Limb (tissue), 2 donors: ENCODE data around the gene EEF2KMT.
"Not testable (repeated sequence)": the region's sequence is repeated elsewhere in the genome, so short reads cannot be mapped to it uniquely, and the experiment has no call there.

Experiments used
- DNase-seq, 2 donors: peaks; one replicate each; pipeline ENCODE4 v3.0.0-alpha.2; 2016; ENCODE audit errors: extremely low spot score in 2 of 2

EEF2KMT gene, protein sequence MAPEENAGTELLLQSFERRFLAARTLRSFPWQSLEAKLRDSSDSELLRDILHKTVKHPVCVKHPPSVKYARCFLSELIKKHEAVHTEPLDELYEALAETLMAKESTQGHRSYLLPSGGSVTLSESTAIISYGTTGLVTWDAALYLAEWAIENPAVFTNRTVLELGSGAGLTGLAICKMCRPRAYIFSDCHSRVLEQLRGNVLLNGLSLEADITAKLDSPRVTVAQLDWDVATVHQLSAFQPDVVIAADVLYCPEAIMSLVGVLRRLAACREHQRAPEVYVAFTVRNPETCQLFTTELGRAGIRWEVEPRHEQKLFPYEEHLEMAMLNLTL

DNA sequence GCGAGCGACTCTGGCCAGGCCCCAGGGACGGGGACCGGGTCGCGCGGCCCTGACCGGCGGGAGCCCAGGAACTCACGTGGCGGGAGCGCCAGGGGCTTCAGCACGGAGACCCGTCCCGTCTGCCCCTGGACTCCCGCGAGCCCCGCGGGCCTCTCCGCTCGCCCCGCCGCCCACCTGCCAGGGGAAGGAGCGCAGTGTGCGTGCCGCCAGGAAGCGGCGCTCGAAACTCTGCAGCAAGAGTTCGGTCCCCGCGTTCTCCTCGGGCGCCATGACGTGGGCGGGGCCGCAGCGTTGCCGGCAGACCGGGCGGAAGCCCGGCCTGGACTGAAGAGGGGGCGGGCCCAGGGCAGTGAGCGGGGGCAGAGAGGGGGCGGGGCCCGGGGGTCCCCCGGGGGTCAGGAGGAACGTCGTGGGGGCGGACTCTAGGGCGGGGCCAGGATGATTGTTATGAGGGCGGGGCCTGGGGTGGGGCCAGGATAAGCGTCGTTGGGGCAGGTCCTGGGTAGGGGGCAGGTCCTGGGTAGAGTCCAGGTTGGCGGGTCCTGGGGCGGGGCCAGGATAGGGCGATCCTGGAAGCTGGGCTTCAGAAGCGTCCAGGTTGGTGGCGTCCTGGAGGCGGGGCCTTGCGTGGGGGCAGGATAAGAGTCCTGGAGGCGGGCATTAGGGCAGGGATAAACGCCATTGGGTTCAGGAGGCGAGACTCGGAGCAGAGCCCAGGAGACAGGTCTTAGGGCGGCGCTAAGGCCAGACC lies at the start of gene EEF2KMT:
EEF2KMT (minus strand) TSS at position 326 of the 751 bp plus-strand sequence; CDS start at position 270, 56 bp downstream.
- peak; percentile 97 to 99 for DNase-seq

DNA sequence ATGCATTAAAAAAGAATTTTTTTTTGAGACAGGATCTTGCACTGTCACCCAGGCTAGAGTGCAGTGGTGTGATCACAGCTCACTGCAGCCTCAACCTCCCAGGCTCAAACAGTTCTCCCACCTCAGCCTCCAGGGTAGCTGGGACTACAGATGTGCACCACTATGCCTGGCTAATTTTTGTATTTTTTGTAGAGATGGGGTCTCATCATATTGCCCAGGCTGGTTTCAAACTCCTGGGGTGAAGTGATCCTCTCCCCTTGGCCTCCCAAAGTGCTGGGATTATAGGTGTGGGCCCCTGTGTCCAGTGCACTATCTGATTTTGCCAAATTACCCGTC lies 47.0 kb upstream of the EEF2KMT start:
- not testable (repeated sequence) for DNase-seq

DNA sequence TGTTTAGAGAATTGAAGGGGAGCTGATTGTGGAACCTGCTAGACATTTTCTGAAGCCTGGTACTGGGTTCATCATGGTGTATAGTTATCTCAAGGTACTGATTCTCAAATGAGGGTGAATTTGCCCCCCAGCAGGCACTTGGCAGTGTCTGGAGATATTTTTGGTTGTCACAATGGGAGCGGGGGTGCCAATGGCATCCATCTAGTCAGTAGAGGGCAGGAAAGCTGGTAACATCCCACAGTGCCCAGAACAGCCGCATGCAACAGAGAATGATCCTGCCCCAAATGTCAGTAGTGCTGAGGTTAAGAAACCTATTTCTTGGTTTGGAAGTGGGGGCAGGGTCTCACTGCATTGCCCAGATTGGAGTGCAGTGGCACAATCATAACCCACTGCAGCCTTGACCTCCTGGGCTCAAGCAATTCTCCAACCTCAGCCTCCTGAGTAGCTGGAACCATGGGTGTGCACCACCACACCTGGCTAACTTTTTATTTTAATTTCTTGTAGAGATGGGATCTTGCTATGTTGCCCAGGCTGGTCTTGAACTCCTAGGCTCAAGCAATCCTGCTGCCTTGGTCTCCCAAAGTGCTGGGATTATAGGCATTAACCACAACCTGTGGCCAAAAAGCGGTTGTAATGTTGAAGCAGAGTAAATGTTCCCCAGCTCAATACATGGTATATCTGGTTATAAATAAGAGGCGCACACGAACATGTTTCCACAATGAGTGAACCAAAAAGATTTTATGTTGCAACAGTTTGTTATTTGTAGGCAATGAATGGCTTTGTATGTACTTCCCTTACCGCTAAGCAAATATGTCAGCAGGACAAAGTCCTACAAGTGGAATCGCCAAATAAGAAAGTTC lies 46.4 kb upstream of the EEF2KMT start:
- DNase-seq: no peak

DNA sequence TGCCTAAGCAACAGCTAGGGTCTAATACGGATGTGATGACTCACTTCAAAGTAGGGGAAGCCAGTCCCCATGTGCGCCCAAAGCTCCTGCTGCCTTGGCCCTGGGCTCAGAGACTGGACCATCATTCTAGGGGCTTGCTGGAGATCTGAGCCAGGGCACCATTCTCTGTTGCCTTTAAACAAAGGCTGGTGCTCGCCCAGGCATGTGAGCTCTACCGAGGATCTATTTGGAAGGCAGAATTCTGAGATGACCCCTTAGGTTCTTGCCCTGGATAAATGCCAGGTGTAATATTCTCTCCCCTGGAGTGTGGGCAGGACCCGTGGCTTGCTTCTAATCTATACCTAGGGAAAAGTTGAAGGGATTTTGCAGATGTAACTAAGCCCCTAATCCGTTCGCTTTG lies 42.6 kb upstream of the EEF2KMT start:
- not testable (repeated sequence) for DNase-seq

DNA sequence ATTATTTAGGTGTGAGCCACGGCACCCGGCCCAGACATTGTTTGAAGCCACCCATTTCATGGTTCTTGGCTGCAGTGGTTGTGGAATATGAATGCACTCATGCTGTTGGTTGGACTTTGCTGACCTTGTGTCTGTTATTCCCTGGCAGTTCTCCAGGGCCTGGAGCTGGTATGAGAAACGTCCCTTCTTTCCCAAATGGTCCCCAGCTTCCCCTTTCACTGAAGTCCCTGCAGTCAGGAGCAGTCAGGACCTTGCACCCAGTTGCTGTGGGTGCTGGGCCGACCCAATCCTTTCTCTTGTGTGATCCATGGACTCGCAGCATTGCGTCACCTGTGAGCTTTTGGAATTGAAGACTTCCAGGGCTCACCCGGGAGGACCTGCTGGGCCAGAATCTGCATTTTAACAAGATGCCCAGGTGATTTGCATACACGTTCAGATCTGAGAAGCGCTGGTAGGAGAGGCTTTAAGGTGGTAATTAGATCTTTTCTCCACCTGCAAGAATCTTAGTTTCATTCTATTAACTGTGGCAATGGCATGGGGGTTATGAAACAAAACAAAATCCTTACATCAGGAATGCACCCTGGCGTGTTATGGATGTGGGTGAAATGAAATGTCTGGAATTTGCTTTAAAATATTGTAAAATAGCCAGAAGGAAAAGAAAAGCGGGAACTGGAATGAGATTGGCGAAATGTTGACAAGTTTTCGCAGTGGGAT lies 37.3 kb upstream of the EEF2KMT start:
- DNase-seq: not testable (repeated sequence)

DNA sequence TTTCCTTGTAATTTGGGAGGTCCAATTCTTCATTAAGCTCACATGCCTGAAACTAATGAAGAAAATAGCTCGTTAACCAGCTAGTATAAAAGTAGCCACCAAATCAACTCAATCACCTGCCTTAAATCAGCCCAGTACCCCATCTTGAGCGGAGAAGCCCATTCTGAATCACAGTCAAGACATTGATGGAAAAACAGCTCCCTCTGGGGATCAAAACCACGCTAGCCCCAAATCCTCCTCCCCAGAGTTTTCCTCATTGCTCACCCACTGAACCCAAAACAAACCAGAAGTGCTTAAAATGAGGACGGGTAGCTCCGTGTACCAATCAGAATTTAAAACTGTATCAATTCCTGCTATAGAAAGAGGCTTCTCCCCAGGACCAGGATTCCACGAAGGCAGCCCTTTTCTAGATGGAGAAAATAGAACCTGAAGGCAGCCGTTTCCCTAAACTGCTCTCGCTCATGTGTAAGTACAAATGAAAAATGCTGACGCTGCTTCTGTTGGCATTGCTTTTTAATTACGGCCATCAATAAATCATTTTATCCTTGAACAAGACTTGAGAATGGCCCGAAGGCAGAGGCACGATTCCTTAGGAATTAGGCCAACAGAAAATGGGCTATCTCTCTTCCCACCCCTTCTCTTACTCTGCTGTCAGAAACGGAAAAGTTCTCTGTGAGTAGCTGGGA lies 35.5 kb upstream of the EEF2KMT start:
- DNase-seq: not testable (repeated sequence)

DNA sequence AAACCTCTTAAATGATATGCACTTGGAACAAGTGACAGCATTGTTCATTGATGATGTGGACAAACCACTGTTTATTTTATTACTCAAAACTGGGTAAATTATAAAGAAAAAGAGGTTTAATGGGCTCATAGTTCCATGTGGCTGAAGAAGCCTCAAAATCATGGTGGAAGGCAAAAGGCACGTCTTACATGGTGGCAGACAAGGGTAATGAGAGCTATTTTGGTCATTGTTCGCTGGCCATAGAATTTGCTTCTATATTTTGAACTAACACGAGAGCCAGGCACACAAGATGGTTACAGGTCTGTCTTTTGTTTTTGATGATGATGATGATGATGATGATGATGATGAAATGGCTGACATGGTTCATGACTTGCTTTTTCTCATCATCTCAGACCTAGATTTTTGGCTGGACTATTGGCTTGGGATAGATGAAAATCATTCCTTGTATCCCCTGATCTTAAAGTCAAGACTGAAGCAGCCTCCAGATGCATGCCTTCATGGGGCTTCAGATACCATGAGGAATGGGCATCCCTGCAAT lies 33.9 kb upstream of the EEF2KMT start:
- not testable (repeated sequence) for DNase-seq

DNA sequence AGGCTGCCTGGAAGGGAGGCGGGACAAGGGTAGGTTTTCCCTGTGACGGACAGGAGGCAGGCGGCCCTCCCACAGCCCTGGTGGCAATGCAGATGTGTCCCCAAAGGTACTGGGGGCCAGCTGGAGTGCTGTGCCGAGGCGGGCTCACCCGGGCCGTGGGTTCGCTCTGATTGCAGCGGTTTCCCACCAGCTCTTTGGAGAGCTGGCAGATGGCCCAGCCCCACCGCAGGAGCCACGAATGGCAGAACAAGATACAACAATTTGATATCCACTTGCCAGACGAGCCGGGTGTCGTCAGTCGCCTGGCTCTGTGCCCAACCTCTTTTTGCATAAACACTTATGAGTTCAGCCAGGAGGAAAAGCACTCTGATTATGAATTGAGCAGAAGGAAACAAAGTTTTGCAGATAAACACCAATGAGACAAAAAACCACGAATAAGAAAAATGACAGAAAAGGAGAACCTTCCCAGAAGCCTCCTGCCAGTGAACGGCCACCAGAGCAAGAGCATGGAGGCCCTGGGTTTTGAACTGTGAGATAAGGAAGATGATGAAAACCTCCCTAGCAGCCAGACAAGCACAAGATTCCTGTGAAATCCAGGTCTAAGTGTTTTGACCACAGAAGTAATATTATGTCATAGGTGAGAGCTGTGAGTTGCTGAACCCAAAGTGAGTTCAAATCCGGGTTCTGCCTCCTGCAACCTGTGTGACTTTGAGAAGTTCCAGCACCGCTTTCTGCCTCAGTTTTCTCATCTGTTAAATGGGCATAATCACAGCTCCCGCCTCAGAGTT lies 19.9 kb upstream of the EEF2KMT start:
- DNase-seq: peak; percentile 21 to 77

DNA sequence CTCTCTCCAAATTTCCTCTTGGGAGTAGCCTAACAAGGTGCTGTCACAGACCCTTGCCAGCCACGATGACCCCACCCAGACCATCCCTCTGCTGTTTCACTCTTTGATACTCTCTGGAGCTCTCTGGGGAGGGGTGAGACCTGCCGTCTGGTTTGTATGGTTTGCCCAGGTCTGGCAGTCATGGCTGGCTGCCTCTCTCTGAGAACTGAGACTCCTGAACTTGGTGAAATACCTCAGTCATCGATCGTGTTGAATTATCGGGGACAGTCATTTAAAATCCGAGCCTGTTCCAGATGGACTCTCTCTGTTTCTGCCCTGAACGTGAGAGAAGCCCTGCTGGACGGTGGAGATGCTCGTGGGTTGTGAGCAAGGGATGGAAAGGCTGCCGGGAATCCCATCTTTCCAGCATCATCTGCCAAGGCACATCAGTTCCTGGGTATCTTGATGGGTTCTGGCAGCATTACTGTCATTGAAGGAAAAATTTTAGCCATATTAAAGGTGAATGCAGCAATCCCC lies 19.2 kb upstream of the EEF2KMT start:
- DNase-seq: not testable (repeated sequence)

DNA sequence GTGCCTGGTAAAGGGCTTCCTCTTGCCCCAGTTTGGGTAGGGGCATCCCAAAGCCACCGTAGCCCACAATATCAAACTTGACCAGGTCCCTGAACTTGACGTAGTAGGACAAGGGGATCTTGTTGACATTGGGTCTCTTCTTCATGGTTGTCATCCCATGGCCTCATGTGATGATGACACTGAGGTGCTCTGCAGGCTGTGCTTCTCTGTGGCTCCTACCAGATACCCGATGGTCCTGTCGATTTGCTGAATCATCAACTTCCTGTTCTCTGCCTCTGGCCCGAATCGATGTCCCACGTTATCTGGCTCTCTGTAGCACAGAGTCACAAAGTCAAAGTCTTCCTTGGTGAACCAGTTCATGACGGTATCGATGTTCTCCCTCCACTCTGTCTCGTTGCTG lies 13.3 kb upstream of the EEF2KMT start:
- not testable (repeated sequence) for DNase-seq

DNA sequence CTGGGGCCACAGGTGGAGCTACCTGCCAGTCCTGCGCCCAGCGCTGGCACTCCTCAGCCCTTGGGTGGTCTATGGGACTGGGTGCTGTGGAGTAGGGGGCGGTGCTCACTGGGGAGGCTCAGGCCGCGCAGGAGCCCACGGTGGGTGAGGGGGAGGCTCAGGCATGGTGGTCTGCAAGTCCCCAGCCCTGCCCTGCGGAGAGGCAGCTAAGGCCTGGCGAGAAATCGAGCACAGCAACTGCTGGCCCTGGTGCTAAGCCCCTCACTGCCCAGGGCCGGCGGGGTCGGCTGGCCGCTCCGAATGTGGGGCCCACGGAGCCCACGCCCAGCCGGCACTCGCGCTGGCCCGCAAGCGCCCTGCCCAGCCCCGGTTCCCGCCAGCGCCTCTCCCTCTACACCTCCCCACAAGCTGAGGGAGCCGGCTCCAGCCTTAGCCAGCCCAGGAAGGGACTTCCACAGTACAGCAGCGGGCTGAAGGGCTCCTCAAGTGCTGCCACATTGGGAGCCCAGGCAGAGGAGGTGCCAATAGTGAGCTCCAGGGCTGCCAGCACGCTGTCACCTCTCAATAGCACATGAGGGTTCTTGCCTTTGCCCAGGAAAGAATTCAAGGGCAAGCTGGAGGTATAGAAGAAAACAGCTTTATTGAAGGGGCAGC lies 11.0 kb upstream of the EEF2KMT start:
- no peak for DNase-seq

DNA sequence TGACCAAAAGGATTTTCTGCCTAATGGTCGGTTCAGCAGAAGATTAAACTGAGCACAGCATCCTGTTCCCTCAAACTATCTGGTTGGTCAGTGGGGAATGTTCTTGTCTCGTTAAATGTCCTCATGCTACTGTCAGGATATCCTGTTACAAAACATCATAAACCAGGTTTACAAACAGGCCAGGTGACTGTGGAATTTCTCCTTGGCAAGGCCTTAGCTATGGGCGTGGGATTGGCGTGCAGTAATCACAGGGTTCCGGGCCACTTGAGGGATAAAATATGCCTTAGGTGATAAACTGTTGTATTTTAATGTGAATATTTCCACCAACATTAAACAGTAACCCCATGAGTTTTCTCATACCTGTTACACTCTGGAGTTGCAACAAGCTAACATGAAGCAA lies 7.4 kb upstream of the EEF2KMT start:
- DNase-seq: not testable (repeated sequence)

DNA sequence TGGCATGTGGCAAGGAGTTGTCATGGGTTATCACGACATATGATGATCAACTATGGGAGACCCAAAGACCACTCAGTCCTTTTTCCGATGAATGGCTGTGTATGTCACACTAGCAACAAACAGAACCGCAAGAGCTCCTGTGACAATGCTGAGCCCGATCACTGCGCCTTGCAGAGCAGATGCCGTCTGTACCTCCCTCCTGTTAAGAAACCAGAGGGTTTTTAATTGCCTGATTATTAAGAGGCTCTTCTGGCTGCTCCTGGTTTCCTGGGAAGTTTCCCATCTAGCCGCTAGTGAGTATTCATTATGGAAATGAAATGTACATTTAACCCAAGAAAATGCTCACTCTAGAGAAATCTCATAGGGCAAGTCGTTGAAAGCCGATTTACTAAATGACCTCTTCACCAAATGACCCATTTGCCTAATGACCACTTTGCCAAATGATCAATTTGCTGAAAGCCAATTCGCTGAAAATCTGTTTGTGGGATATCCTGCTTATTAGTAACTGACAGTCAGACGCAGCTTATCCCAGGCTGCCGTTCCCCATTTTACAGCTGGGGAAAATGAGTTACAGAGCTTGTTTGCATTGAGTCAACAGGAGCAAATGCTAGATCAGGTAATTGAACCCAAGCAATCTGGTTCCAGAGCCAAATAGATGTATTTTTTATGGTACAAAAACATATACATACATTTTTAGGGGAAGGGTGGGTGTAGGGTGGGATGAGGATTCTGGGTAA lies 5.9 kb upstream of the EEF2KMT start:
- DNase-seq: not testable (repeated sequence)

DNA sequence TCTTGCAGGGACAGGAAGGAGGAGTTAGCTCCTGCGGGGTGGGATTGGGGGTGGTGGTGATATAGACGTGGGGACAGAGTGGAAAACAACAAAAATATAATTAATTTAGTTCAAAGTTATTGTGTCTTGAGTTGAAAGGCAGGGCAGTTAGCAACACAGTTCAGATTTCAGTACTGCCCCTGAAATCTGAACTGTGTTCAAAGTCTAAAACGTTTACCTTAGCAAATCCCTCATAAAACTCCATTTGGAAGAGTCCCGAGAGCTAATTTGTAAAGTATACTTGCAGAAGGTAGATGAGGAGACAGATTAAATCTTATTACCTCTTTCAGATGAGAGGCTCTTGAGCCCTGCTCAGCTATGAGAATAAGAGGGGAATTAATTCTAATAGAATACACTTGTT lies 1.6 kb upstream of the EEF2KMT start:
- DNase-seq: not testable (repeated sequence)

DNA sequence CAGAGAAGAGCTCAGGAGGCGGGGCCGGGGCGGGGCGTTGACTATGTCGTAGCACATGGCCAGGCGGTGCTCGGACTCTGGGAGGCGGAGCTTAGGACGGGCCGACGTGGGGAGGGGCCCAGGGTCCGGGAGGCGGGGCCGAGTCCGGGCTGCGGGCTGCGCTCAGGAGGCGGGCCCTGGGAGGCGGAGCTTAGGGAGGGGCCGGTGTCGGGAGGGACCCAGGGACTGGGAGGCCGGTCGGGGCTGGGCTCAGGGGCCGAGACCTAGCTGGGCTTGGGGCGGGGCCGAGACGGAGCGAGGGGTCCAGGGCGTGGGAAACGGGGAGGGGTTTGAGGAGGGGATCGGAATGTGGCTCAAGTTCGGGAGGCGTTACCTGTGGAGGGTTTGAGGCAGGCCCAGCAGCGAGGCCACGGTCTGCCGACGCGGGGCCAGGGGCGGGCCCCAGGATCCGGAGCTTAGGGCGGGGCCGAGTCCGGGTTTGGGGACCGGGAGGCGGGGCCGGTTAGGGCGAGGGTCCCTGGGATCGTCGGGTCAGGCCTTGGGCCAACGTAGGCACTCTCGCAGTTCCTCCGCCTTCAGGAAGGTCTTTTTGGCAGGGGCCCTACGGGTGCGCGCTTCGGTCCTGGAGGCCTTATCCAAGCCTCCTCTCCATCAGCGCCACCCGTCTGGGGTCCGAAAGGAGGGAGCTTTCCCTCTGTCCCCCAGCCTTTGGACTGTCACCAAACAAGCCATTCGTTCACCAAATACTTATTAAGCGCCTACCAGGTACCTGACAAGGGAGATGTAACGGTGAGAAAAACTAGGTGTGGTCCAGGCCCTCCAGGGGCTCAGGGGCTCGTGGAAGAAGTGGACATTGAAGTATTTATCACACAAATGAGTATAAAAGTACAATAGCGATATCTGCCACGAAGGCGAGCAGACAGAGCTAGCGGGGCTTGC lies 895 bp upstream of the EEF2KMT start:
- peak; percentile 55 to 85 for DNase-seq

DNA sequence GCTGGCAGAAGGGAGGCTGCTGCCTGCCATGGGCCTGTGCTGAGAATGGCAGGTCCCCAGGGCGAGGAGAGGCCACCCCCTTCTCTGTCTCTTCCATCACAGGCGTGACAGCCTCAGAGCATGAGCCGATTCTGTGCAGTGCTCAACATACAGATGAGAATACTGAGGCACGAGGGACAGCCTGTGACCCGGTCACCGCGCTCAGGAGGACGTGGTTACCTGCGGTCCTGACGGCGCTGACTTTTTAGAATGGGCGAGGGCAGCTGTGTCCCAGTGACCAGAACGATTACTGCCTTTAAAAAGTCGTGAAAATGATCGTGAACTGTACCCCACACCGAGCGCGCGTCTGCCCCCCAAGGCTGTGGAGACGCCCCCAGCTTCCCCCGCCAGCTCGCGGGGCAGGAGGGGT lies 530 bp downstream of the EEF2KMT start:
- peak in 1 of 2 donors; percentile 62 for DNase-seq
